Measurements from ENCODE around the gene CDK5RAP1.

The CDK5RAP1 gene

GRCh38 chr20:33337531-33338165, 63.7 kb downstream of the CDK5RAP1 start:
- TF ChIP-seq MAX (IDR thresholded peaks at IDR 0.05; ENCODE audit: low read depth, low read length) = no peak
- no peak for TF ChIP-seq POLR2A (IDR thresholded peaks at IDR 0.05; ENCODE audit: extremely low read depth, insufficient read length)
- TF ChIP-seq CTCF (IDR thresholded peaks at IDR 0.05; ENCODE audit: low read depth, low read length) = no peak
- TF ChIP-seq MYC (IDR thresholded peaks at IDR 0.05; ENCODE audit: low read depth, low read length) = no peak
- no peak overlapping the region for H3K4me3 ChIP-seq (ENCODE audit: low read depth, low read length)
- DNase-seq (ENCODE audit: low read depth) = peak; percentile 51

- H3K4me3 ChIP-seq (ENCODE audit: low read depth, low read length) = no peak overlapping the region
- TF ChIP-seq CTCF (IDR thresholded peaks at IDR 0.05; ENCODE audit: low read depth, low read length) (no peak), MYC (IDR thresholded peaks at IDR 0.05; ENCODE audit: low read depth, low read length) (no peak), MAX (IDR thresholded peaks at IDR 0.05; ENCODE audit: low read depth, low read length) (no peak), POLR2A (IDR thresholded peaks at IDR 0.05; ENCODE audit: extremely low read depth, insufficient read length) (no peak)
- peak; percentile 21 for DNase-seq (ENCODE audit: low read depth)
Observed at GRCh38 chr20:33337119-33337518, 64.2 kb downstream of the CDK5RAP1 start.

GRCh38 chr20:33336375-33336774, 64.9 kb downstream of the CDK5RAP1 start:
- no peak for DNase-seq (ENCODE audit: low read depth)
- no peak overlapping the region for H3K4me3 ChIP-seq (ENCODE audit: low read depth, low read length)
- TF ChIP-seq MYC (IDR thresholded peaks at IDR 0.05; ENCODE audit: low read depth, low read length) (no peak), MAX (IDR thresholded peaks at IDR 0.05; ENCODE audit: low read depth, low read length) (no peak), POLR2A (IDR thresholded peaks at IDR 0.05; ENCODE audit: extremely low read depth, insufficient read length) (no peak), CTCF (IDR thresholded peaks at IDR 0.05; ENCODE audit: low read depth, low read length) (no peak)

GRCh38 chr20:33334111-33334510, 67.2 kb downstream of the CDK5RAP1 start:
- no peak for DNase-seq (ENCODE audit: low read depth)
- TF ChIP-seq CTCF (IDR thresholded peaks at IDR 0.05; ENCODE audit: low read depth, low read length) = no peak
- no peak for TF ChIP-seq POLR2A (IDR thresholded peaks at IDR 0.05; ENCODE audit: extremely low read depth, insufficient read length)
- no peak for TF ChIP-seq MYC (IDR thresholded peaks at IDR 0.05; ENCODE audit: low read depth, low read length)
- no peak for TF ChIP-seq MAX (IDR thresholded peaks at IDR 0.05; ENCODE audit: low read depth, low read length)
- no peak overlapping the region for H3K4me3 ChIP-seq (ENCODE audit: low read depth, low read length)

- no peak overlapping the region for H3K4me3 ChIP-seq (ENCODE audit: low read depth, low read length)
- DNase-seq (ENCODE audit: low read depth) = no peak
- no peak for TF ChIP-seq POLR2A (IDR thresholded peaks at IDR 0.05; ENCODE audit: extremely low read depth, insufficient read length)
- TF ChIP-seq MAX (IDR thresholded peaks at IDR 0.05; ENCODE audit: low read depth, low read length) = no peak
- TF ChIP-seq MYC (IDR thresholded peaks at IDR 0.05; ENCODE audit: low read depth, low read length) = no peak
- TF ChIP-seq CTCF (IDR thresholded peaks at IDR 0.05; ENCODE audit: low read depth, low read length) = no peak
Observed at GRCh38 chr20:33333616-33334015, 67.7 kb downstream of the CDK5RAP1 start.
